ENCODE results near the gene SUOX. TPM values are rescaled to one million over a fixed set of nuclear protein-coding genes. Genes with fewer than 3 reads are reported as not detected.

The SUOX gene
- total RNA-seq, 1 experiment from 2014 or later: 23.2 TPM

DNA sequence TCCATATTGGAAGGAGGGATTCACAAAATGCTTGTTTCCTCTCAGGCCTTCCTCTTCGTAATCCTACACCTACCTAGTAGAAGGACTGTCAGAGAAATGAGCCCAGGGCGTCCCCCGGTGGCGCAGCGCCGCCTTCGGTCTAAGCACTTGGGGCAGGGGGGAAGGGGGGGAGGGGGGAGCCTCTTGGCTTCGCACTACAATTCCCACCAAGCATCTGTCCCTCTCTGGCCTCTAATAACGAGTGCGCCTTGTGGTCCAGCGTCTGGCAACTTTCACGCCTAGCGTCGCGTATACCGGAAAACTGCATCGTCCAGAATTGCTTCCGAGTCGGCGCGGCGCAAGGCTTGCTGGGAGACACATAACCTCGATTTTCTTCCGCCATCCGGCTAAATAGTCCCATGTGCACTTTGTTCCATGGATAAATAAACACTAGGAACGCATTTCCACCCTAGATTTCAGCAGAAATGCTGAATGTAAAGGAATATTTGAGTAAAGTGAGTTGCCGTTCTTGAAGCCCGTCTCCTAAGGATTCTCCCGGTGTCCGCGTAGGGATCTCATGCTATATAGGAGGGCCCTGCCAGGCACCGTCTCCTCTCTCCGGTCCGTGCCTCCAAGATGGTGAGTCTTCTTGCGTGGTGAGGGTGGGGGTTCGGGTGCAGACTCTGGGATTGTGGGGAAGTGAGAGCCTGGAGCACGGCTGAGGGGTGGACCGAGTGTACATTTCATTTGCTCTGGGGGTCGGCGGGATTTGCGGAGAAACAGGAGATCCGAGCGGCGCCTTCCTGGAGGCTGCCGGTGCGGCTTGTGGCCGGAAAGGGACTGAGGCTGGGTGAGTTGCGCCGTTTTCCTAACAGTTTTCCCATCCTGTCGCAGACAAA is 44.7 kb downstream of the SUOX start, which contains the start of gene RPS26 (continued):
- TF ChIP-seq NR1H2 (CRISPR knock-in tag; IDR thresholded peaks at IDR 0.05): no peak
- TF ChIP-seq, protein P1, sequence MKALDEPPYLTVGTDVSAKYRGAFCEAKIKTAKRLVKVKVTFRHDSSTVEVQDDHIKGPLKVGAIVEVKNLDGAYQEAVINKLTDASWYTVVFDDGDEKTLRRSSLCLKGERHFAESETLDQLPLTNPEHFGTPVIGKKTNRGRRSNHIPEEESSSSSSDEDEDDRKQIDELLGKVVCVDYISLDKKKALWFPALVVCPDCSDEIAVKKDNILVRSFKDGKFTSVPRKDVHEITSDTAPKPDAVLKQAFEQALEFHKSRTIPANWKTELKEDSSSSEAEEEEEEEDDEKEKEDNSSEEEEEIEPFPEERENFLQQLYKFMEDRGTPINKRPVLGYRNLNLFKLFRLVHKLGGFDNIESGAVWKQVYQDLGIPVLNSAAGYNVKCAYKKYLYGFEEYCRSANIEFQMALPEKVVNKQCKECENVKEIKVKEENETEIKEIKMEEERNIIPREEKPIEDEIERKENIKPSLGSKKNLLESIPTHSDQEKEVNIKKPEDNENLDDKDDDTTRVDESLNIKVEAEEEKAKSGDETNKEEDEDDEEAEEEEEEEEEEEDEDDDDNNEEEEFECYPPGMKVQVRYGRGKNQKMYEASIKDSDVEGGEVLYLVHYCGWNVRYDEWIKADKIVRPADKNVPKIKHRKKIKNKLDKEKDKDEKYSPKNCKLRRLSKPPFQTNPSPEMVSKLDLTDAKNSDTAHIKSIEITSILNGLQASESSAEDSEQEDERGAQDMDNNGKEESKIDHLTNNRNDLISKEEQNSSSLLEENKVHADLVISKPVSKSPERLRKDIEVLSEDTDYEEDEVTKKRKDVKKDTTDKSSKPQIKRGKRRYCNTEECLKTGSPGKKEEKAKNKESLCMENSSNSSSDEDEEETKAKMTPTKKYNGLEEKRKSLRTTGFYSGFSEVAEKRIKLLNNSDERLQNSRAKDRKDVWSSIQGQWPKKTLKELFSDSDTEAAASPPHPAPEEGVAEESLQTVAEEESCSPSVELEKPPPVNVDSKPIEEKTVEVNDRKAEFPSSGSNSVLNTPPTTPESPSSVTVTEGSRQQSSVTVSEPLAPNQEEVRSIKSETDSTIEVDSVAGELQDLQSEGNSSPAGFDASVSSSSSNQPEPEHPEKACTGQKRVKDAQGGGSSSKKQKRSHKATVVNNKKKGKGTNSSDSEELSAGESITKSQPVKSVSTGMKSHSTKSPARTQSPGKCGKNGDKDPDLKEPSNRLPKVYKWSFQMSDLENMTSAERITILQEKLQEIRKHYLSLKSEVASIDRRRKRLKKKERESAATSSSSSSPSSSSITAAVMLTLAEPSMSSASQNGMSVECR (CRISPR knock-in tag; IDR thresholded peaks at IDR 0.05; ENCODE audit: borderline replicate concordance): peak; percentile 74; the same call in 1 of the 2 replicates
- TF ChIP-seq CBFB (CRISPR knock-in tag; IDR thresholded peaks at IDR 0.05; ENCODE audit: low read depth): peak; percentile 44; the same call in 1 of the 2 replicates
- TF ChIP-seq GTF2I (CRISPR knock-in tag; conservative IDR thresholded peaks at IDR 0.05): no peak
- TF ChIP-seq EMX1 (CRISPR knock-in tag; IDR thresholded peaks at IDR 0.05): no peak
- TF ChIP-seq, protein P2, sequence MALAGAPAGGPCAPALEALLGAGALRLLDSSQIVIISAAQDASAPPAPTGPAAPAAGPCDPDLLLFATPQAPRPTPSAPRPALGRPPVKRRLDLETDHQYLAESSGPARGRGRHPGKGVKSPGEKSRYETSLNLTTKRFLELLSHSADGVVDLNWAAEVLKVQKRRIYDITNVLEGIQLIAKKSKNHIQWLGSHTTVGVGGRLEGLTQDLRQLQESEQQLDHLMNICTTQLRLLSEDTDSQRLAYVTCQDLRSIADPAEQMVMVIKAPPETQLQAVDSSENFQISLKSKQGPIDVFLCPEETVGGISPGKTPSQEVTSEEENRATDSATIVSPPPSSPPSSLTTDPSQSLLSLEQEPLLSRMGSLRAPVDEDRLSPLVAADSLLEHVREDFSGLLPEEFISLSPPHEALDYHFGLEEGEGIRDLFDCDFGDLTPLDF (CRISPR knock-in tag; IDR thresholded peaks at IDR 0.05): no peak
- TF ChIP-seq, protein P3, sequence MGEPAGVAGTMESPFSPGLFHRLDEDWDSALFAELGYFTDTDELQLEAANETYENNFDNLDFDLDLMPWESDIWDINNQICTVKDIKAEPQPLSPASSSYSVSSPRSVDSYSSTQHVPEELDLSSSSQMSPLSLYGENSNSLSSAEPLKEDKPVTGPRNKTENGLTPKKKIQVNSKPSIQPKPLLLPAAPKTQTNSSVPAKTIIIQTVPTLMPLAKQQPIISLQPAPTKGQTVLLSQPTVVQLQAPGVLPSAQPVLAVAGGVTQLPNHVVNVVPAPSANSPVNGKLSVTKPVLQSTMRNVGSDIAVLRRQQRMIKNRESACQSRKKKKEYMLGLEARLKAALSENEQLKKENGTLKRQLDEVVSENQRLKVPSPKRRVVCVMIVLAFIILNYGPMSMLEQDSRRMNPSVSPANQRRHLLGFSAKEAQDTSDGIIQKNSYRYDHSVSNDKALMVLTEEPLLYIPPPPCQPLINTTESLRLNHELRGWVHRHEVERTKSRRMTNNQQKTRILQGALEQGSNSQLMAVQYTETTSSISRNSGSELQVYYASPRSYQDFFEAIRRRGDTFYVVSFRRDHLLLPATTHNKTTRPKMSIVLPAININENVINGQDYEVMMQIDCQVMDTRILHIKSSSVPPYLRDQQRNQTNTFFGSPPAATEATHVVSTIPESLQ (CRISPR knock-in tag; IDR thresholded peaks at IDR 0.05): no peak
- no peak for TF ChIP-seq ZNF138 (CRISPR knock-in tag; conservative IDR thresholded peaks at IDR 0.05)
- no peak for TF ChIP-seq NFATC4 (CRISPR knock-in tag; IDR thresholded peaks at IDR 0.05)
- TF ChIP-seq, protein P4, sequence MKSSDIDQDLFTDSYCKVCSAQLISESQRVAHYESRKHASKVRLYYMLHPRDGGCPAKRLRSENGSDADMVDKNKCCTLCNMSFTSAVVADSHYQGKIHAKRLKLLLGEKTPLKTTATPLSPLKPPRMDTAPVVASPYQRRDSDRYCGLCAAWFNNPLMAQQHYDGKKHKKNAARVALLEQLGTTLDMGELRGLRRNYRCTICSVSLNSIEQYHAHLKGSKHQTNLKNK (CRISPR knock-in tag; IDR thresholded peaks at IDR 0.05): no peak
- no peak for TF ChIP-seq SOX15 (CRISPR knock-in tag; IDR thresholded peaks at IDR 0.05)
- TF ChIP-seq, protein P5, sequence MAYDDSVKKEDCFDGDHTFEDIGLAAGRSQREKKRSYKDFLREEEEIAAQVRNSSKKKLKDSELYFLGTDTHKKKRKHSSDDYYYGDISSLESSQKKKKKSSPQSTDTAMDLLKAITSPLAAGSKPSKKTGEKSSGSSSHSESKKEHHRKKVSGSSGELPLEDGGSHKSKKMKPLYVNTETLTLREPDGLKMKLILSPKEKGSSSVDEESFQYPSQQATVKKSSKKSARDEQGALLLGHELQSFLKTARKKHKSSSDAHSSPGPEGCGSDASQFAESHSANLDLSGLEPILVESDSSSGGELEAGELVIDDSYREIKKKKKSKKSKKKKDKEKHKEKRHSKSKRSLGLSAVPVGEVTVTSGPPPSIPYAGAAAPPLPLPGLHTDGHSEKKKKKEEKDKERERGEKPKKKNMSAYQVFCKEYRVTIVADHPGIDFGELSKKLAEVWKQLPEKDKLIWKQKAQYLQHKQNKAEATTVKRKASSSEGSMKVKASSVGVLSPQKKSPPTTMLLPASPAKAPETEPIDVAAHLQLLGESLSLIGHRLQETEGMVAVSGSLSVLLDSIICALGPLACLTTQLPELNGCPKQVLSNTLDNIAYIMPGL (CRISPR knock-in tag; IDR thresholded peaks at IDR 0.05): peak; percentile 80
- TF ChIP-seq, protein P6, sequence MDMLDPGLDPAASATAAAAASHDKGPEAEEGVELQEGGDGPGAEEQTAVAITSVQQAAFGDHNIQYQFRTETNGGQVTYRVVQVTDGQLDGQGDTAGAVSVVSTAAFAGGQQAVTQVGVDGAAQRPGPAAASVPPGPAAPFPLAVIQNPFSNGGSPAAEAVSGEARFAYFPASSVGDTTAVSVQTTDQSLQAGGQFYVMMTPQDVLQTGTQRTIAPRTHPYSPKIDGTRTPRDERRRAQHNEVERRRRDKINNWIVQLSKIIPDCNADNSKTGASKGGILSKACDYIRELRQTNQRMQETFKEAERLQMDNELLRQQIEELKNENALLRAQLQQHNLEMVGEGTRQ (CRISPR knock-in tag; IDR thresholded peaks at IDR 0.05): no peak
- TF ChIP-seq, protein P7, sequence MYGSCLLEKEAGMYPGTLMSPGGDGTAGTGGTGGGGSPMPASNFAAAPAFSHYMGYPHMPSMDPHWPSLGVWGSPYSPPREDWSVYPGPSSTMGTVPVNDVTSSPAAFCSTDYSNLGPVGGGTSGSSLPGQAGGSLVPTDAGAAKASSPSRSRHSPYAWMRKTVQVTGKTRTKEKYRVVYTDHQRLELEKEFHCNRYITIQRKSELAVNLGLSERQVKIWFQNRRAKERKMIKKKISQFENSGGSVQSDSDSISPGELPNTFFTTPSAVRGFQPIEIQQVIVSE (CRISPR knock-in tag; IDR thresholded peaks at IDR 0.05; ENCODE audit: borderline replicate concordance): 0 out of 2 replicates have a peak, but pooled peaks have one; percentile 23
- TF ChIP-seq RELA (CRISPR knock-in tag; IDR thresholded peaks at IDR 0.05; ENCODE audit: borderline replicate concordance): no peak
- TF ChIP-seq ZBTB21 (CRISPR knock-in tag; IDR thresholded peaks at IDR 0.05; ENCODE audit: borderline replicate concordance): no peak
- TF ChIP-seq, protein P8, sequence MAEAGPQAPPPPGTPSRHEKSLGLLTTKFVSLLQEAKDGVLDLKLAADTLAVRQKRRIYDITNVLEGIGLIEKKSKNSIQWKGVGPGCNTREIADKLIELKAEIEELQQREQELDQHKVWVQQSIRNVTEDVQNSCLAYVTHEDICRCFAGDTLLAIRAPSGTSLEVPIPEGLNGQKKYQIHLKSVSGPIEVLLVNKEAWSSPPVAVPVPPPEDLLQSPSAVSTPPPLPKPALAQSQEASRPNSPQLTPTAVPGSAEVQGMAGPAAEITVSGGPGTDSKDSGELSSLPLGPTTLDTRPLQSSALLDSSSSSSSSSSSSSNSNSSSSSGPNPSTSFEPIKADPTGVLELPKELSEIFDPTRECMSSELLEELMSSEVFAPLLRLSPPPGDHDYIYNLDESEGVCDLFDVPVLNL (CRISPR knock-in tag; IDR thresholded peaks at IDR 0.05; ENCODE audit: borderline replicate concordance, low read depth): no peak
- TF ChIP-seq TEAD1 (CRISPR knock-in tag; IDR thresholded peaks at IDR 0.05): peak; percentile 78
- TF ChIP-seq, protein P9, sequence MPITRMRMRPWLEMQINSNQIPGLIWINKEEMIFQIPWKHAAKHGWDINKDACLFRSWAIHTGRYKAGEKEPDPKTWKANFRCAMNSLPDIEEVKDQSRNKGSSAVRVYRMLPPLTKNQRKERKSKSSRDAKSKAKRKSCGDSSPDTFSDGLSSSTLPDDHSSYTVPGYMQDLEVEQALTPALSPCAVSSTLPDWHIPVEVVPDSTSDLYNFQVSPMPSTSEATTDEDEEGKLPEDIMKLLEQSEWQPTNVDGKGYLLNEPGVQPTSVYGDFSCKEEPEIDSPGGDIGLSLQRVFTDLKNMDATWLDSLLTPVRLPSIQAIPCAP (CRISPR knock-in tag; IDR thresholded peaks at IDR 0.05): peak; percentile 66; the same call in 1 of the 2 replicates
- peak; percentile 58; the same call in 1 of the 2 replicates for TF ChIP-seq SMAD4 (CRISPR knock-in tag; IDR thresholded peaks at IDR 0.05)
- TF ChIP-seq MXD4 (CRISPR knock-in tag; IDR thresholded peaks at IDR 0.05; ENCODE audit: borderline replicate concordance): no peak
- peak; percentile 54; the same call in 1 of the 2 replicates for TF ChIP-seq NFE2L1 (CRISPR knock-in tag; IDR thresholded peaks at IDR 0.05)
- TF ChIP-seq PRRX2 (CRISPR knock-in tag; IDR thresholded peaks at IDR 0.05): no peak
- TF ChIP-seq JAZF1 (CRISPR knock-in tag; IDR thresholded peaks at IDR 0.05): no peak
- TF ChIP-seq FOXJ3 (CRISPR knock-in tag; IDR thresholded peaks at IDR 0.05; ENCODE audit: borderline replicate concordance): no peak
